A673 (cell line): Measurements from ENCODE around the gene SPATA2.

Experiments used
- CTCF ChIP-seq: fragments of 300-800, 200-600 bp; sonication (generic); conservative IDR thresholded peaks from 2 replicates; pipeline ENCODE4 v1.5.1; 2017; ENCODE audit warnings: low read depth, mild to moderate bottlenecking, antibody characterized with exemption, low read length, moderate library complexity, mixed read lengths
- EZH2 ChIP-seq: fragments of 200-600 bp; sonication (generic); IDR thresholded peaks from 2 replicates; pipeline ENCODE4 v1.6.1; 2017; ENCODE audit warnings: borderline replicate concordance, low read depth, mild to moderate bottlenecking, mixed read lengths, antibody characterized with exemption, low read length; ENCODE audit not compliant: poor library complexity, severe bottlenecking

GRCh38 chr20:49870261-49870660 lies 45.1 kb downstream of the SPATA2 start:
- TF ChIP-seq CTCF (no peak), EZH2 (no peak)
